Cerebellar nuclear complex (tissue), 1 donor: ENCODE results near the gene SLC16A10.
"Not testable (repeated sequence)": the region's sequence is repeated elsewhere in the genome, so short reads cannot be mapped to it uniquely, and the experiment has no call there.

Experiments
- DNase-seq, 2 experiments: peaks; one replicate each; lab custom pipeline; 2025; lab: John Stamatoyannopoulos, UW

SLC16A10 gene

DNA sequence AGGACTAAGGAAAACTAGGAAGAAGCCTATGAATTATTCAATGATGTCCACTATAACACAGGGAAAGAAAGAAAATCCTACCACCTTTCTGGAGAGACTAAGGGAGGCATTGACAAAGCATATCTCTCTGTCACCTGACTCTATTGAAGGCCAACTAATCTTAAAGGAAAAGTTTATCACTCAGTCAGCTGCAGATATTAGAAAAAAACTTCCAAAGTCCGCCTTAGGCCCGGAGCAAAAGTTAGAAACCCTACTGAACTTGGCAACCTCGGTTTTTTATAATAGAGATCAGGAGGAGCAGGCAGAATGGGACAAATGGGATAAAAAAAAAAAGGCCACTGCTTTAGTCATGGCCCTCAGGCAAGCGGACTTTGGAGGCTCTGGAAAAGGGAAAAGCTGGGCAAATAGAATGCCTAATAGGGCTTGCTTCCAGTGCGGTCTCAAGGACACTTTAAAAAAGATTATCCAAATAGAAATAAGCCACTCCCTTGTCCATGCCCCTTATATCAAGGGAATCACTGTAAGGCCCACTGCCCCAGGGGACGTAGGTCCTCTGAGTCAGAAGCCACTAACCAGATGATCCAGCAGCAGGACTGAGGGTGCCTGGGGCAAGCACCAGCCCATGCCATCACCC, 47.0 kb downstream of the SLC16A10 start:
- not testable (repeated sequence) for DNase-seq

DNA sequence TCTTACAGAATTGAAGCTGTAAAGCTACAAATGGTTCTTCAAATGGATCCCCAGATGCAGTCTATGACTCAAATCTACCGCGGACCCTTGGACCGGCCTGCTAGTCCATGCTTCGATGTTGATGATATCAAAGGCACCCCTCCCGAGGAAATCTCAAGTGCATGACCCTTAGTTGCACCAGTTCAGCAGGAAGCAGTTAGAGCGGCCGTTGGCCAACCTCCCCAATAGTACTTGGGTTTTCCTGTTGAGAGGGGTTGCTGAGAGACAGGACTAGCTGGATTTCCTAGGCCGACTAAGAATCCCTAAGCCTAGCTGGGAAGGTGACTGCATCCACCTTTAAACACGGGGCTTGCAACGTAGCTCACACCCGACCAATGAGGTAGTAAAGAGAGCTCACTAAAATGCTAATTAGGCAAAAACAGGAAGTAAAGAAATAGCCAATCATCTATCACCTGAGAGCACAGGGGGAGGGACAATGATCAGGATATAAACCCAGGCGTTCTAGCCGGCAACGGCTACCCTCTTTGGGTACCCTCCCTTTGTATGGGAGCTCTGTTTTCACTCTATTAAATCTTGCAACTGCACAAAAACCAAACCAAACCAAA, 50.3 kb downstream of the SLC16A10 start:
- DNase-seq: not testable (repeated sequence)

DNA sequence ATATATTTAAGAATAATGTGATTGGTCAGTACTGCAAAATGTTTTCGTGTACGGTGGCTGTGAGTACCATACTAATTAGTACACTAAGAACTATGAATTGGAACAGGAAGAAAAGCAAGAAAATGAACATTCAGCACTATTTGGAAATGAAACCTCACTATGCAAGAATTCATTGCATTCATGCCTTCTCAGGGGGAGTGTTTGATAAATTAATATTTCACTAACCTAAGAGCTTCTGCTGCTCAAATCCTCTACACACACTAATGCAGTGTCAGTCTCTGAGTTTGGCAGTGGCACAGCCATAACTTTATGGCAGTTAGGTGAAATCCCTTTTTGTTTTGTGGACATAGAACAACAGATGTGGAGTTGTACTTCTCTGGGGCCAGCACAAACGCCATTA, 60.1 kb downstream of the SLC16A10 start:
- no peak for DNase-seq

DNA sequence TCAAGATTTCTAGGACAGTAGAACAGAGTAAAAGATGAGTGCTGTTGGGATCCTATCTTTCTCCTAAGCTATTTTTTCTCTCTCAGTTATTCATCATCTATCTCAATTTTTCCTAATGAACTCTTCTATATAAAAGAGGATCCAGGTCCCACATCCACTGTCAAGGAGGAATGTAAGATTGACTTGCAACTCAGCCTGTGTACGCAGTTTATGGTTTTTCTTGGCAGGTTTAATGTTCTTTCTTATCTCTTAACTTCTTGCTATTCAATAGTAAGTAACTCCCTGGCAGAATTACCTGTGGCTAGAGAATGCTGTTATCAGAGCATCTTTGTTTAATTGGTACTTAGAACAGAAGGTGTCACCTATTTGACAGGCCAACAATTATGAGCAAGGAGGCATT, 60.8 kb downstream of the SLC16A10 start:
- DNase-seq: no peak

DNA sequence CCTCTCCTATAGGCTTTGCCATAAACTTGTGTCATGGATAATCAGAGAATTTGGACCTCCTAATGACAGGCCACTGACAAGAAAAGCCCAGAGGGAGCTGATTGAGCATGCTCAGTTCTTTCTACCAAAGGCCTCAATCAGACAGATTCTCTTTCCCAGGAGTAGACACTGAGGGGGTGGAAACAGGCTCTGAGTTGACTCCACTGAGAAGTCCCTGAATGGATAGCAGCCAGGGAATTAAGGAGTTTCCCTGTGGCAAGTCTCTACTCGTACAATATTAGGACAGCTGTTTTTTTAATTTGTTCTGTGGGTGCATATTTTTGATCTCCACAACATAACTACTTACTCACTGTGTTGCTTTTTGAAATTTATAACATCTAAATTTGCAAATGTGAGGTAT, 63.3 kb downstream of the SLC16A10 start:
- DNase-seq: no peak

DNA sequence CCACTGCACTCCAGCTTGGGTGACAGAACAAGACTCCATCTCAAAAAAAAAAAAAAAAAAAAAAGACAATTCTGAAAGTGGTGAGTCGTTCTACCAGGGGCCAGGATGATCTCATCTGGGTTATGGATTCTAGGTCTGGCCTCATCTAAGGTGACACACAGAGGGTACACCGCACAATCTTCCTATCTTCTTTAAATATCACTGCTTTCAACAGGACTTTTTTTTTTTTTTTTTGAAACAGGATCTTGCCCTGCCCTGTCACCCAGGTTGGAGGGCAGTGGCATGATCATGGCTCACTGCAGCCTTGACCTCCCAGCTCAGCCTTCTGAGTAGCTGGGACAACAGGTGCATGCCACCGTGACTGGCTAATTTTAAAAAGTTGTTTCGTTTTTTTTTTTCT, 67.7 kb downstream of the SLC16A10 start:
- DNase-seq: no peak

DNA sequence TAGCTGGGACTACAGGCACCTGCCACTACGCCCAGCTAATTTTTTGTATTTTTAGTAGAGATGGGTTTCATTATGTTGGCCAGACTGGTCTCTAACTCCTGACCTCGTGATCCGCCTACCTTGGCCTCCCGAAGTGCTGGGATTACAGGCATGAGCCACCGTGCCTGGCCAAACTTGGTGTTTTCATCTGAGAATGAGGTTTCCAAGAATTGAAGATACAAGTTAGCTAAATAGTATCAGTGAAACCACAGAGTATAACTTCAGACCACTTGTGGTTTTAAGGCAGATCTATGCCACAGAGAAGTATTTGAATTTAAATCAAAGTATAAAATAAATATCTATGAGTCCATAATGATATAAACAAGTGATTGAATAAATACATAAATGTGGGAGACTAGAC, 70.1 kb downstream of the SLC16A10 start:
- DNase-seq: no peak

DNA sequence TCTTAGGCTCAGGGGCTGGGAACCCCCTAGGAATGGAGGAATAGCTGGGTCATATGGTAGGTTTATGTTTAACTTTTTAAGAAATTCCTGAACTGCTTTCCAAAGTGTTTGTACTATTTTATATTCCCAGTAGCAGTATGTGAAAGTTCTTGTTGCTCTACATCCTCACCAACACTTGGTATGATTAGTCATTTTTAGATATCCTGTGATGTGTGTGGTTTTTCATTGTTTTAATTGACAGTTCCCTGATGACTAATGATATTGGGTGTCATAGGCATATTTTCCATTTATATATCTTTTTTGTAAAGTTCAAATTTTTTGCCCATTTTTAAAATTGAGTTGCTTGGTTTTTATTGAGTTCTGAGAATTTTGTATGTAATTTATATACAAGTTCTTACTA, 72.3 kb downstream of the SLC16A10 start:
- DNase-seq: no peak

DNA sequence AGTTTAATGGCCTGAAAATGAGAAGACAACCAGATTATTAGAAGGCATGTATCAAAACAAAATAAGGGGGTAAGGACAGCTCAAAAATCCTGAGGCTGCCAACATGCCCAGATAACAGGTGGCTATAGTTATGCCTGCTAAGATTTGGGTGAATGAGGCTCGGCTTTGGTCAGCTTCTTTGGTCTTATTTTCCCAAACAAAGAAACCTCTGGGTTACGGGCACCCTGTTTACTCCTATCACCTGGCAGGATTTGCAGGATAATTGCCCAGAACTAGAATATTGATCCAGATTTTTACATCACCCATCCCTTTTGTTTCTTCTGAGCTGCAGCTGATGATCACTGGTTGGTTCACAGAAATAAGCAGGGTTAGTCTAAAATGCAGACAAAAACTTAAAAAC, 74.3 kb downstream of the SLC16A10 start:
- DNase-seq: no peak

DNA sequence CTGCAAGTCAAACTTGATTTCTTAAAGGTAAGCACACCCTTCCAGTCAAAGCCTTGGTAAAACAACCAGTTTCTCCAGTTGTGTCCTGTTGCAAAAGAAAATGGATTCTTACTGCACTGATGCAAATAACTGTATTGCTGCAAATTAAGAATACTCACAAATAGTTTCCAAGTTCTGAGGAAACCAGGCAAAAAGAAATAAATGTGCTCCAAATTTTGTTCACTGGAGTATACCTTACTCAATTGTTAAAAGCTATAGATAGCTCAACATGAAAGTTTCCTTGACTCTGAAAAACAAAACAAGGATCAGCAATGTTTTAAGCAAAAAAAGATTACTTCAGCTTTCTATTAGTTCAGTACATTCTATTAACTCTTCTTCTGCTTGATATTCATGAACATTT, 75.2 kb downstream of the SLC16A10 start:
- DNase-seq: no peak

DNA sequence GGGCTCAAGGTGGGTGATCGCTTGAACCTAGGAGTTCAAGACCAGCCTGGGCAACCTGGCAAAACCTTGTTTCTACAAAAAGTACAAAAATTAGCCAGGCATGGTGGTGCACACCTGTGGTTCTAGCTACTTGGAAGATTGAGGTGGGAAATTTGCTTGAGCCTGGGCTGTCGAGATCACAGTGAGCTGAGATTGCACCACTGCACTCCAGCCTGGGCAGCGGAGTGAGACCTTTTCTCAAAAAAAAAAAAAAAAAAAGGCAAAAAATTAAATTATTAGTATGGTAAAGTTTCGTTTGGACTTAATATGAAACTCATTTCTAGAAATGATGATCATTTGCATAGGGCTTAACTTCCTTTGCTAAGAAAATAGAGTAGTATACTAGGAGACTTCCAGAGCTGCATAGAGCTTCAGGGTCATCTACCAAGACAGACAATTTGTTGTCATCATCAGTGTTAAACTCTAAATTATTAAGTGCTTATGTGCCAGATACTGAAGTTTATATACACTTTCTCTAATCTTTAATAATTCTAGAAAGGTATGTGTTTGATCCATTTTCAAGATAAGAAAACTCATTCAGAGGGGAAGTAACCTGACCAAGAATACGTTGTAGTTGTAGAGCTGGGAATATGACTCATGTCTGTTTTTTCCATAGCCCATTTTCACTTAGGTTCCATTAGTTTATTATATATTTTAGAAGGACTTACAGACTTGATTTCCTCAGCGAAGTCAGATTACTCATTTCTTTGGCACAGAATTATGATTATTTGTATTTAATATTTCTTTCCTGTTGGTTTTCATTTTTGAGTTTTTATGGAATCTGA, 84.5 kb downstream of the SLC16A10 start:
- DNase-seq: no peak

DNA sequence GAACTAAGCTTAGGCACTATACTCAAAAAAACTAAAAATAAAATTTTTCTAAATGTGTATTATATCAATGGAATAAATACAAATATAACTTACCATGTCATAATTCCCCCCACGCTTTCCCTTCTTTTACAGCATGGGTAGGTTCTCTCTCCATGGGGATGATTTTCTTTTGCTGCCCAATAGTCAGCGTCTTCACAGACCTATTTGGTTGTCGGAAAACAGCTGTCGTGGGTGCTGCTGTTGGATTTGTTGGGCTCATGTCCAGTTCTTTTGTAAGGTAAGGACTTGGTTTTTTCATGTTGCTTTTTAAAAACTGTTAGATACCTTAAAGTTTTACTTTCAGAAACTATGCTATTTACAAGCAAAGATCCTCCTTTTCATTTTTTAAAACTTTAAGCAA, 85.3 kb downstream of the SLC16A10 start:
- DNase-seq: no peak

DNA sequence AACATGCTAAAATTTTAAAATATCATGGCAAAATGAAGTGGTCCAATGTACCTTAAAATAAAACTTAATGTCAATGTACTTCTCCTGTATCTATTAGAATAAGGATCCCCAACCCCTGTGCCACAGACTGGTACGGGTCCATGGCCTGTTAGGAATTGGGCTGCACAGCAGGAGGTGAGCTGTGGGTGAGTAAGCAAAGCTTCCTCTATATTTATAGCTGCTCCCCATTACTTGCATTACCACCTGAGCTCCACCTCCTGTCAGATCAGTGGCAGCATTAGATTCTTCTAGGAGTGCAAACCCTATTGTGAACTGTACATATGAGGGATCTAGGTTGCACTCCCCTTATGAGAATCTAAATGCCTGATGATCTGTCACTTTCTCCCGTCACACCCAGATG, 86.0 kb downstream of the SLC16A10 start:
- DNase-seq: peak in 1 of 2 experiments; percentile 0

DNA sequence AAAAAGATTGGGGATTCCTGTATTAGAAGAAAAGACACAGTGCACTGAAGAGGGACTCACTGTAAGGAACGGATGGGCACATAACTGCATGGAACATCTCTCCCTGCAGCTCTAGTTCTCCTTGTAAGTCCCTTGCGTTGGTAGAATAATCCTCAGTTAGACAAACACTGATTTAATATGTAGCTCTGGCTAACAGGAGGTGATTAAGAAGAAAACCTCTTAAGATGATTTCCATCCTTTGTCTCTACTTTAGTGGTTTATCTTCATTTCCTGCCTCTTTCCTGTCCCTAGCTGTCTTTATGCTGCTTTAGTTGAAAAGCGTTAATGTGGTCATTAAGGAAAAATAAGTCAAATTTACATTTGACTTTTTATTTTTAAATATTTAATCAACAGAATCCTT, 86.6 kb downstream of the SLC16A10 start:
- no peak for DNase-seq

DNA sequence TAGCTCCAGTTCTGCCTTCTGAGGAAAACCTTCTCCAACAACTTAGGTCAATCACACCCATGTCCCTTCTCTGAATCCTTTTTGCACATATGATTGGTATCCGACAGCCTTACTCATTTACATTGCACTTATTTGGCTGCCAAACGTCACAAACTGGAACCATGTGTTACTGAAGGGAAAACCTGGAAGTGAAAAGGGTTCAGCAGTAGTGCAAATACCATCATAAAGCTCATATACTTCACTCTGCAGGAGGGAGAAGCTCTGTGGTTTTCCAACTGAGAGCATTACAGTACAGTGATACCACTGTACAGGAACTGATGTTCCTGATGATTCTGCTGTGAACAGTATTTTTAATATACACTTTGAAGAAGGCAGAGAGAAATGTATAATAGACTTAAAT, 87.8 kb downstream of the SLC16A10 start:
- no peak for DNase-seq

DNA sequence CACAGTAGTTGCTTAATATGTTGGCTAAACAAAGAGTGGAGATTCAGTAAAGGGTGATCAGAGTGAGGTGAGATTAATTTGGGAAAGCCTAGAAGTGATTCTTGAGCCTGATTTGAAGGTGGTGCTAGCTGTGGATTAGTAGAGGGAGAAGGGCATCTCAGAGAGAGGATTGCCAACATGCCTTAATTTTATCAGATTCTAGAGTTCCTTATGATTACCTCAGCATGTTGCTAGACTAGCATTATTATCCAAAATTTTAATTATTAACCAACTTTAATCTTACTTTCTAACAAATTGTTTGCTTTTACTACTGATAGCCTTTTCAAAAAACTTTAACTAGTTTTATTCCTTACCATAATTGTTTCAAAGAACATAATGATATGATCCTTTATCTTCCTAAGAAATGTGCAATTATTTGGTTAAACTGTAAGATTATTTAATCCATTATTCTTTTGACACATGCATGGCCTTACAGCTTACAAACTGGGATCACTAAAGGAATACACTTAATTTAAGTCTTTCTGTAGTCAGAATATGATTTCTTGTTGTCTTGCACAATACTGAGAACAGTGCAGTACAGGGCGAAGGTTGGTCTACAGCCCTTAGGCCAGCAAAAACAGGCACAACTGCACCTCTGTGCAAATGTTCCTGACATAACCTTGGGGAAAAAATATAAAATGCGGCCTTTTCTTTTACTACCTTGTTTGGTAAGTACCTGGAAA, 88.9 kb downstream of the SLC16A10 start:
- no peak for DNase-seq

DNA sequence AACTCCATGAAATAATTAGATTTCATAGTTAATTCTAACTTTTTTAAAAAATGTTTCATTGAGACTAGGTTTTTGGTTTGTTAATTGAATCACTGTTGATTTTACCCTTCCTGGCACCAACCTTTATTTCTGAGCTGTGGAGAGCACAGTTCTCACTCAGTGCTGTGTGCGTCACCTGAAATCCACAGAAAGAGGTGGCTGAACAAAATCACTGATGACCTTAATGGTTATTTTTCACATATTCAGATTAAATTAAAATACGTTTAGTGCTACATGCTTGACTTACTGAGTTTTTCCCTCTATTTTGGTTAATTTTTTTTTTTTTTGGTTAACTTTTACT, 89.4 kb downstream of the SLC16A10 start:
- no peak for DNase-seq

DNA sequence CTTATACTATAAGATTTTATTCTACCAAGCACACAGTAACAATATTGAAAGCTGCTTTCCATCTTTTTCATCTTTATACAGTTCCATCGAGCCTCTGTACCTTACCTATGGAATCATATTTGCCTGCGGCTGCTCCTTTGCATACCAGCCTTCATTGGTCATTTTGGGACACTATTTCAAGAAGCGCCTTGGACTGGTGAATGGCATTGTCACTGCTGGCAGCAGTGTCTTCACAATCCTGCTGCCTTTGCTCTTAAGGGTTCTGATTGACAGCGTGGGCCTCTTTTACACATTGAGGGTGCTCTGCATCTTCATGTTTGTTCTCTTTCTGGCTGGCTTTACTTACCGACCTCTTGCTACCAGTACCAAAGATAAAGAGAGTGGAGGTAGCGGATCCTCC, 89.8 kb downstream of the SLC16A10 start:
- no peak for DNase-seq

DNA sequence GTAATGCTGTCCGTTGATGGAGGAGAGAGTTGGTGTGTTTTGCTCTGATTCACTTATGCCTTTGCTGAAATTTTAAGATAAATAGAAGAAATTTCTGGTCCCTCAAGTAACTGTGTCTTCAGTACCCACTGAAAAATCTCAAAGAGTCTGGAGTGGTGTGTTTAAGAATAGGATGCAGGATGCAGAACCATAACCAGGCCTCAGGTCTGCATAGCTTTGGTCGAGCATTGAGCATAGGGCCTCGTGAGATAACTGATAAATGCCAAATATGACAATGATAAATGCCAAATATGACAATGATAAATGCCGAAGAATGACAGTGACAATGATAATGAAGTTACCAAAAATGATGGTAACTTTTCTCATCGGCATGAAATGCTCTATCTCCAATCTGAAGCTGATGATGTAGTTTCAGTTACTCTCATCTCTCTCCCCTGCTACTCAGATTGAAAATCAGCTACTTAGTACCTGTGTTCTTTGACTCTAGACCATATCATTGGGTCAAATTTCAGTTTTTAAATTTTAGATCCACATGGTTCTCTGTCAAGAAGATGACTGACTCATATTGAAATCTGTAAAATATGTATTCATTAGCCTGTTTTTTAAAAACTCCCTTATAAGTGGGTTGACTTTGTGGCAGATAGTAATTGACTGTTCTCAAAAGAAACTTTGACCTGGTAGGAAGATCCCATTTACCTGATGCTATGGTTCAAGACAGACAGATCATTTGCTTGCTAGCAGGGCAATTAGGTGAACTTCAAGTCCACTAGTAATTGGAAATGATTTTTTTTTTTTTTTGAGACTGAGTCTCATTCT, 96.6 kb downstream of the SLC16A10 start:
- DNase-seq: no peak

DNA sequence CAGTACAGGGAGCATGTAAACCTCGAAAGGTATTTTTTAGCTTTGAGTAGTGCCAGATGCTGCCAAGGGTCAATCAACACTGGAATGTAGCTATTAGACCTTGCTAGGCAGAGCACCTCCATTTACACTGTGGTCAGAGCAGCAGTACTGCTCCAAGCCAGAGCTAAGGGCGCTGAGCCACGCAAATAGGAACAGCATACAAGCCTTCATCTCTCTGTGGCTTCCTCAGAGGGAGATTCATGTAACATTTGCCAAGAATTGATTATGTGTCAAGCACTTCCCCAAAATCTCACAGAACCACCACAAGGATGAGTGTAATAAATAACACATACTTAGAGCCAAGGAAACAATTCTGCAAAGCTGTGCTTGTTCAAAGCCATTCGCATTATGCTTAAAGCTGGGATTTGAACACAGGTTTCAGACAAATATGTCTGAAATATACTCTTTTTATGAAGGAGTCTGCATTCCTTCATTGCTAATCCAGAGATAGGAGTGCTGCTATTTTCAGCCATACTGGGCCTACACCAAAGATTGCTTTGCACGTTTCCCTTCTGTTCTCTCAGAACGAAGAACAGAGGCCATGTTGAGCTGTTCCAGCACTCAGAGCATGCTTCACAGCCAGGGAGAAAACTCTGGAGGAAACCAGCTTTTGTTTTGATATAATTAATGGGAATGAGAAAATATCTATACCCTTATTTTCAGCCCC, 97.7 kb downstream of the SLC16A10 start:
- no peak for DNase-seq

DNA sequence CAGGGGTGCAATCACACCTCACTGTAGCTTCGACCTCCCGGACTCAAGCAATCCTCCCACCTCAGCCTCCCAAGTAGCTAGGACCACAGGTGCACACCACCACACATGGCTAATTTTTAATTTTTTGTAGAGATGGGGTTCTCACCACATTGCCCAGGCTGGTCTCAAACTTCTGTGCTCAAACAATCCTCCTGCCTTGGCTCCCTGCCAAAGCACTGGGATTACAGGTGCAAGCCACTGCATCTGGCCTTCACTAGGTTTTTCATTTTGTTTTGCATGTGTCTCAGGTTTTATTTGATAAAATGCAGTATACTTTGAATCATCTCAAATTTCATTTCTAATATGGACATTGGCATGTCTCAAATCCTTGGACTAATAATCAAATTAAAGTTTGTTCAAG, 98.7 kb downstream of the SLC16A10 start:
- no peak for DNase-seq
